ENCODE measurements around the gene SIGLEC8. TPM values are rescaled to one million over a fixed set of nuclear protein-coding genes. Genes with fewer than 3 reads are reported as not detected.

Gene SIGLEC8
- total and polyA plus RNA-seq, 12 donors = 0.33 to 34.0 (median 5.5) TPM

- intact Hi-C loops (cut with DNase I) = no loop called here
- Histone ChIP-seq H3K27ac (no peak overlapping the region), H3K36me3 (replicated peaks in 1 of 2) (no peaks in the 10 kb centered on the region), H3K9me3 (replicated peaks in 1 of 3) (no peaks in the 10 kb centered on the region), H3K27me3 (no peaks in the 10 kb centered on the region), H3K4me1 (replicated peaks in 1 of 2) (no peaks in the 10 kb centered on the region), H3K4me3 (no peak overlapping the region)
- TF ChIP-seq POLR2A (IDR thresholded peaks at IDR 0.05) = no peak
- TF ChIP-seq CTCF (IDR thresholded peaks at IDR 0.05) = no peak
- no peak for DNase-seq
- 6 to 15% (median 13%) methylated on average over 2 of the region's 2 CpGs for WGBS, 4 donors
These were observed 35.5 kb upstream of the SIGLEC8 start for GRCh38 chr19:51493776-51494175.

- intact Hi-C loops (cut with DNase I) = no loop called here
- no peaks in the 10 kb centered on the region for H3K27me3 ChIP-seq
- H3K4me1 ChIP-seq (replicated peaks in 1 of 2) = no peaks in the 10 kb centered on the region
- no peak for DNase-seq
- no peak overlapping the region for H3K27ac ChIP-seq
- no peak overlapping the region for H3K4me3 ChIP-seq
- TF ChIP-seq POLR2A (IDR thresholded peaks at IDR 0.05) (no peak), CTCF (IDR thresholded peaks at IDR 0.05) (no peak)
- no peaks in the 10 kb centered on the region for H3K9me3 ChIP-seq (replicated peaks in 1 of 3)
- H3K36me3 ChIP-seq (replicated peaks in 1 of 2) = no peaks in the 10 kb centered on the region
- 45 to 73% (median 66%) methylated on average over 5 to 7 of the region's 7 CpGs for WGBS, 4 donors
These were observed 33.3 kb upstream of the SIGLEC8 start for GRCh38 chr19:51491586-51491985.

GRCh38 chr19:51490676-51491075 lies 32.4 kb upstream of the SIGLEC8 start:
- H3K27ac ChIP-seq = no peak overlapping the region
- TF ChIP-seq CTCF (IDR thresholded peaks at IDR 0.05) (no peak), POLR2A (IDR thresholded peaks at IDR 0.05) (no peak)
- intact Hi-C loops (cut with DNase I) = no loop called here
- no peaks in the 10 kb centered on the region for H3K36me3 ChIP-seq (replicated peaks in 1 of 2)
- H3K9me3 ChIP-seq (replicated peaks in 1 of 3) = no peaks in the 10 kb centered on the region
- no peak overlapping the region for H3K4me3 ChIP-seq
- 25 to 49% (median 44%) methylated on average over 13 to 14 of the region's 14 CpGs for WGBS, 4 donors
- DNase-seq = no peak
- H3K4me1 ChIP-seq (replicated peaks in 1 of 2) = no peaks in the 10 kb centered on the region
- H3K27me3 ChIP-seq = no peaks in the 10 kb centered on the region

GRCh38 chr19:51489113-51489512 lies 30.9 kb upstream of the SIGLEC8 start:
- intact Hi-C loops (cut with DNase I) = no loop called here
- TF ChIP-seq CTCF (IDR thresholded peaks at IDR 0.05) (no peak), POLR2A (IDR thresholded peaks at IDR 0.05) (no peak)
- WGBS, 4 donors = 47 to 58% (median 51%) methylated on average over 2 of the region's 2 CpGs

More at GRCh38 chr19:51489113-51489512, 30.9 kb upstream of the SIGLEC8 start:
- H3K9me3 ChIP-seq (replicated peaks in 1 of 3) = no peaks in the 10 kb centered on the region
- no peaks in the 10 kb centered on the region for H3K4me1 ChIP-seq (replicated peaks in 1 of 2)
- no peak overlapping the region for H3K27ac ChIP-seq
- H3K4me3 ChIP-seq = no peak overlapping the region
- no peaks in the 10 kb centered on the region for H3K36me3 ChIP-seq (replicated peaks in 1 of 2)
- peaks cover 3% of the 10 kb centered on the region for H3K27me3 ChIP-seq
- no peak for DNase-seq
